GM10248 (cell line): Measurements from ENCODE around the gene ATMIN.

Experiments
- CTCF ChIA-PET: fragments of 300-600 bp; sonication (Branson Sonifier 250); formaldehyde crosslinking; extraction: SDS; loops from one replicate; lab custom pipeline; 2021; ENCODE audit warnings: antibody characterized with exemption; lab: Yijun Ruan, JAX
- POLR2A ChIA-PET: fragments of 350-650 bp; sonication (Branson Sonifier 250); formaldehyde crosslinking; extraction: SDS; loops from one replicate; lab custom pipeline; 2020; ENCODE audit warnings: antibody characterized with exemption; lab: Yijun Ruan, JAX
- DNase-seq: peaks from one replicate; pipeline ENCODE4 v3.0.0; 2012; ENCODE audit errors: extremely low spot score
- TF ChIP-seq, protein P1 (sequence below): IDR thresholded peaks from 2 replicates; pipeline ENCODE4 v1.5.1; 2012; ENCODE audit warnings: mild to moderate bottlenecking, low read depth; ENCODE audit errors: extremely low read depth, missing control alignments, control extremely low read depth

Gene ATMIN

DNA sequence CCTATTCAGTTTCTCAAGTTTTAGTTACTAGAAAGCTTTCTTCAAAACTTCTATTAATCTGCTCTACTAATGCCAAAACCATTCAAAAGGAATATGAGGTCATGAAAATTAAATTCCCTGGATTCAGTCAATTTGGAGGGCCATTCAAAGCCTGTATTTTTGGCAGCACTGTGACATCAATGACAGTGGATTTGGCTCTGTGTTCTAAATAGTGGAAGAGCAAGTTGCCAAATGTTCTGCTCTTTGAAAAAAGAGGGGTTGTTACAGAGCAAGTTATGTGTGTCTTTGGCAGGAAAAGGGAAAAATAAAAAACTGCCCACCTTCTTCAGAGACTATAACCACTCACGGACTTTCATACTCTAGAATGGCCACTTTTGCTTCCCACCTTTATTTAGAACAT is 44.6 kb downstream of the ATMIN start:
- POLR2A ChIA-PET, result no interaction called here
- DNase-seq, result no peak
- TF ChIP-seq, protein P1, sequence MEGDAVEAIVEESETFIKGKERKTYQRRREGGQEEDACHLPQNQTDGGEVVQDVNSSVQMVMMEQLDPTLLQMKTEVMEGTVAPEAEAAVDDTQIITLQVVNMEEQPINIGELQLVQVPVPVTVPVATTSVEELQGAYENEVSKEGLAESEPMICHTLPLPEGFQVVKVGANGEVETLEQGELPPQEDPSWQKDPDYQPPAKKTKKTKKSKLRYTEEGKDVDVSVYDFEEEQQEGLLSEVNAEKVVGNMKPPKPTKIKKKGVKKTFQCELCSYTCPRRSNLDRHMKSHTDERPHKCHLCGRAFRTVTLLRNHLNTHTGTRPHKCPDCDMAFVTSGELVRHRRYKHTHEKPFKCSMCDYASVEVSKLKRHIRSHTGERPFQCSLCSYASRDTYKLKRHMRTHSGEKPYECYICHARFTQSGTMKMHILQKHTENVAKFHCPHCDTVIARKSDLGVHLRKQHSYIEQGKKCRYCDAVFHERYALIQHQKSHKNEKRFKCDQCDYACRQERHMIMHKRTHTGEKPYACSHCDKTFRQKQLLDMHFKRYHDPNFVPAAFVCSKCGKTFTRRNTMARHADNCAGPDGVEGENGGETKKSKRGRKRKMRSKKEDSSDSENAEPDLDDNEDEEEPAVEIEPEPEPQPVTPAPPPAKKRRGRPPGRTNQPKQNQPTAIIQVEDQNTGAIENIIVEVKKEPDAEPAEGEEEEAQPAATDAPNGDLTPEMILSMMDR, result no peak
- CTCF ChIA-PET, result no interaction called here

DNA sequence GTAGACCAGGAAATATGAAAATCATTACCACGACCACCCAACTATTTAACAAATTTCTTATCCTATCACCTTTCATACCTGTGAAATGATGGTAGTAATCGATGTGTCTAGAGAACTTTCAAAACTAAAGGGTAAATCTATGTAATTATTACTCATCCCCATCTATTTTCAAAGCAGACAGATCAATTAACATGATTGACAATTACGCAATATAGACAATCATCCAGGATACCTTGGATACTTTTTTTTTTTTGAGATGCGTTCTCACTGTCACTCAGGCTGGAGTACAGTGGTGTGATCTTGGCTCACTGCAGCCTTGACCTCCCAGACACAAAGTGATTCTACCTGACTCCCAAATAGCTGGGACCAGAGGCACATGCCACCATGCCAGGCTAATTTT is 45.4 kb downstream of the ATMIN start:
- no peak for DNase-seq
- POLR2A ChIA-PET, result no interaction called here
- TF ChIP-seq, protein P1, result no peak
- CTCF ChIA-PET, result interaction anchor here (0.7 kb wide), 1 partner anchor 12 kb away, joined by 3 read pairs; no protein-coding TSS in a partner anchor

DNA sequence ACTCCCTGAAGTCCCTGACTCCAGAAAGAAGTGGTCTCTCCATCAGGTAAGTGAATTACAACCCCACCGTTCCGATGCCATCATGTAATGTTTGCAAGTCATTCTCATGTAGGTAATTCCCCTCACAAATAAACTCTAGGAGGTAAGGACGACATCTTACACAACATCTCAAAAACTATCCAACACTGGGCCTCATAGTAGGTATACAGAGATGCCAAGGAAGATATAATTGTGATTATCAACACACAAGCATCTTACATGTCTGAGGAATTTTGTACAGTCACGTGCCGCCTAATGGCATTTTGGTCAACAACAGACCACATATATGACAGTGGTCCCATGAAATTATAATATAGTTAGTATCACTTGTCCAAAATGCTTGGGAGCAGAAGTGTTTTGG is 53.2 kb downstream of the ATMIN start:
- TF ChIP-seq, protein P1, result no peak
- ChIA-PET POLR2A (no interaction called here), CTCF (interaction anchor here (1.1 to 1.6 kb wide), 2 partner anchors 11 to 114 kb away, joined by 3 to 4 read pairs; no protein-coding TSS in a partner anchor)
- no peak for DNase-seq

DNA sequence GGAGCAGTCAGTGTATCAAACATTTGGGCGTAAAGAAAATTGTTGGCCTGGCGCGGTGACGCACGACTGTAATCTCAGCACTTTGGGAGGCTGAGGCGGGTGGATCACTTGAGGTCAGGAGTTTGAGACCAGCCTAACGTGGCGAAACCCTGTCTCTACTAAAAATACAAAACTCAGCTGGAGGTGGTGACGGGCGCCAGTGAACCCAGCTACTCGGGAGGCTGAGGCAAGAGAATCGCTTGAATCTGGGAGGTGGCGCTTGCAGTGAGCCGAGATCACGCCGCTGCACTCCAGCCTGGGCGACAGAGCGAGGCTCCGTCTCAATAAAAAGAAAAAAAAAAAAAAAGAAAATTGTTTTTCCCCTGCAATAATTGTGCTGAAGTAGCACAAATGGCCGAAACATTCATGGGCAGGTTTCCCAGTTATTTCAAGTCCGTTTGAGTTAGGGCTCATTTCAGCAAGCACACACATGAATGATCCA is 59.2 kb downstream of the ATMIN start:
- CTCF ChIA-PET, result interaction anchor here (0.9 to 1.9 kb wide), 2 partner anchors 18 to 59 kb away, joined by 4 to 9 read pairs; partner anchors contain the start of genes ATMIN and C16orf46
- TF ChIP-seq, protein P1, result no peak
- POLR2A ChIA-PET, result no interaction called here
- no peak for DNase-seq

DNA sequence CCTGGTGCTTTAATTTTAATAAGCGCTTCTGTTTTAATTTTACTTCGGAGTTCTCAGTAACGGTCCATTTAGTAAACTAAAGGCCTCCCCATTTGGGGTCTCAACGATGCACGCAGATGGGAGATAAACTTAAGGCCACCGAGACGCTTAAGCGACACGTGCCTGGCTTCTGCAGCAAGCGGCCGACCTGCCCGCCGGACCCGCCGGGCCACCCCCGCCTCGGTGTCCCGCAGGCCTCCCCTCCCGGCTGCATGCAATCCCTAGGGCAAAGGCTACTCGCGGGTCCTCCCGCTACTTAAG is 60.0 kb downstream of the ATMIN start:
- DNase-seq, result no peak
- CTCF ChIA-PET, result interaction anchor here (1.9 kb wide), 1 partner anchor 60 kb away, joined by 9 read pairs; the partner anchor contains the start of gene ATMIN
- TF ChIP-seq, protein P1, result no peak
- POLR2A ChIA-PET, result no interaction called here

DNA sequence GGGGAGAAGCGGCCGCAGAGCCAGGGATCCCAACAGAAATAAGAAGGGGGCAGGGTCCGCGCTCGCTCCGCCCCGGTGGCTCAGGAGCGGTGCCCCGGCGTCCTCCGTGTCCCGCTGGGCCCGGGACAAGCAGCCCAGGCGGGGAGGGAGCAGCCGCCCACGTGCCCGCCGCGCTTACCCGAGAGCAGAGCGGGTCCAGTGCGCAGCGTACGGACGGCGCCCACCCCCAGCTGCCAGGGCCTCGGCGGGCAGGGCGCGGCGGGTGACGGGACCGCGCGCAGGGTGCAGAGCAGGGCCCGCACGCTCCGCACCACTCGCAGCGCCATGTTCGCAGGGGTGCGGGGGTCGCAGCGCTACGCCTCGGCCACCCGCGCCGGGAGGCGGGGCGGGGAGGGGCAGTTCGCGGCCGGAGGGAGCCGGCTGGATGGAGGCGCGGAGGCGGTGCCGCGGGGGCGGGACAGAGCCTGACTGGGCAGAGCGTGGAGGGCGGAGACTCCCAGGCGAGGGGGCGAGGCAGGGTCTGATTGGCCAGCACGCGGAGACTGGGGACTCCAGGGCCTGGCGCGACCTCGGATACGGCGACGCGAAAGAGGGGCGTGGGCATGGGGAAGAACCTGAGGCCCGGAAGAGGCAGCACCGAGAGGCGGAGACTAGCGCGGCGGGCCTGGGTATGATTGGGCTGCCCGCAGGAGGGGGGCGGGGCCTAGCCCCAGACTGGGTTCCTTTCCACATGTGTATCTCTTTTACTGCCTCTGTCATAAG is 60.5 kb downstream of the ATMIN start, which contains the start of gene GCSH:
Gene GCSH, minus strand, starts transcription at position 443 of the 762 bp plus-strand sequence. Its CDS starts 117 bp downstream, at position 326.
- DNase-seq, result peak; percentile 98
- ChIA-PET POLR2A (no interaction called here), CTCF (interaction anchor here (0.7 kb wide), 1 partner anchor 60 kb away, joined by 3 read pairs; the partner anchor contains the start of gene ATMIN)

More for the DNA sequence above, 60.5 kb downstream of the ATMIN start, which contains the start of gene GCSH:
- TF ChIP-seq, protein P1, result no peak
